Upper lobe of left lung (tissue), 4 donors: ENCODE data around the gene CNTNAP3B.
"Not testable (repeated sequence)": the region's sequence is repeated elsewhere in the genome, so short reads cannot be mapped to it uniquely, and the experiment has no call there.

ENCODE experiments used
- CTCF ChIP-seq, 6 experiments: fragments of 450-650 bp in 4 of 6; fragments of 200-600 bp in 2 of 6; sonication (generic) in 2 of 6; IDR thresholded peaks; one replicate each; pipeline ENCODE4 v1.5.1; 2016 to 2019; ENCODE audit warnings: antibody characterized with exemption in 6 of 6
- POLR2A ChIP-seq, 4 donors: fragments of 450-650 bp; IDR thresholded peaks; one replicate each; pipeline ENCODE4 v1.5.1; 2016 to 2017; ENCODE audit warnings: antibody characterized with exemption in 4 of 4, mild to moderate bottlenecking in 2 of 4

- not testable (repeated sequence) for TF ChIP-seq POLR2A, CTCF (IDR thresholded peaks at IDR 0.05)
Observed at GRCh38 chr9:42071026-42071425, 58.2 kb downstream of the CNTNAP3B start.
